Keratinocyte (primary cell): ENCODE measurements around the gene OSBPL8. TPM values are rescaled to one million over a fixed set of nuclear protein-coding genes. Genes with fewer than 3 reads are reported as not detected.

Source experiments
- DNase-seq: peaks from one replicate; pipeline ENCODE4 v3.0.0-alpha.2; 2011; ENCODE audit warnings: low read depth, missing footprints, low spot score
- FAIRE-seq: peaks from 2 replicates; lab custom pipeline; 2011; peaks lifted over from hg19 to GRCh38; lab: Jason Lieb, UNC
- H2AFZ ChIP-seq: 2 replicates; pipeline ENCODE4 v1.6.0; 2012; ENCODE audit warnings: low read length, control low read depth, inconsistent platforms; ENCODE audit not compliant: control insufficient read depth
- H3K27ac ChIP-seq: 2 replicates; pipeline ENCODE4 v1.5.1; 2011; ENCODE audit warnings: low read length; ENCODE audit not compliant: control insufficient read depth, insufficient read depth
- H3K27me3 ChIP-seq: 3 replicates; pipeline ENCODE4 v1.6.0; 2011; ENCODE audit warnings: low read length; ENCODE audit not compliant: control insufficient read depth, insufficient read depth; ENCODE audit errors: extremely low read depth
- H3K36me3 ChIP-seq, 2 experiments: 2 replicates in 1 of 2; 3 replicates in 1 of 2; pipeline ENCODE4 v1.5.1; 2011; ENCODE audit warnings: low read length in 2 of 2, mild to moderate bottlenecking in 1 of 2; ENCODE audit not compliant: control insufficient read depth in 2 of 2, insufficient read depth in 2 of 2; ENCODE audit errors: extremely low read depth in 1 of 2
- H3K4me1 ChIP-seq: 3 replicates; pipeline ENCODE4 v1.5.1; 2011; ENCODE audit warnings: low read length; ENCODE audit not compliant: control insufficient read depth, insufficient read depth; ENCODE audit errors: extremely low read depth
- H3K4me2 ChIP-seq: 3 replicates; pipeline ENCODE4 v1.6.0; 2011; ENCODE audit warnings: low read depth, low read length; ENCODE audit not compliant: control insufficient read depth, insufficient read depth; ENCODE audit errors: extremely low read depth
- H3K4me3 ChIP-seq, 3 experiments: fragments of 200-600 bp in 1 of 3; sonication (generic) in 1 of 3; 2 replicates in 2 of 3; 3 replicates in 1 of 3; pipeline ENCODE4 v1.5.1; 2011 to 2016; ENCODE audit warnings: low read length in 3 of 3, mild to moderate bottlenecking in 3 of 3, control low read depth in 2 of 3, inconsistent platforms in 1 of 3, low read depth in 1 of 3, mixed read lengths in 1 of 3, mixed run types in 1 of 3, moderate library complexity in 1 of 3; ENCODE audit not compliant: control insufficient read depth in 2 of 3, insufficient read depth in 2 of 3; ENCODE audit errors: extremely low read depth in 1 of 3
- H3K79me2 ChIP-seq: 2 replicates; pipeline ENCODE4 v1.6.0; 2012; ENCODE audit warnings: low read length; ENCODE audit not compliant: control insufficient read depth, insufficient read depth
- H3K9ac ChIP-seq: 3 replicates; pipeline ENCODE4 v1.6.0; 2011; ENCODE audit warnings: low read length; ENCODE audit not compliant: control insufficient read depth, insufficient read depth; ENCODE audit errors: extremely low read depth
- H3K9me1 ChIP-seq: 3 replicates; pipeline ENCODE4 v1.6.0; 2011; ENCODE audit warnings: low read length; ENCODE audit not compliant: control insufficient read depth, insufficient read depth; ENCODE audit errors: extremely low read depth
- H3K9me3 ChIP-seq: 2 replicates; pipeline ENCODE4 v1.5.1; 2012; ENCODE audit warnings: low read depth, low read length; ENCODE audit not compliant: control insufficient read depth
- H4K20me1 ChIP-seq: 3 replicates; pipeline ENCODE4 v1.6.0; 2011; ENCODE audit warnings: low read length; ENCODE audit not compliant: control insufficient read depth, insufficient read depth; ENCODE audit errors: extremely low read depth
- CTCF ChIP-seq, 3 experiments: IDR thresholded peaks in 1 of 3; conservative IDR thresholded peaks in 1 of 3; optimal IDR thresholded peaks in 1 of 3; 2 replicates in 2 of 3; 3 replicates in 1 of 3; pipeline versions ENCODE3 to v1.5.1; 2011; ENCODE audit warnings: low read length in 3 of 3, mild to moderate bottlenecking in 3 of 3, moderate library complexity in 2 of 3, control low read depth in 1 of 3, inconsistent platforms in 1 of 3; ENCODE audit not compliant: insufficient read depth in 2 of 3; ENCODE audit errors: extremely low read depth in 1 of 3
- EZH2 ChIP-seq: IDR thresholded peaks from one replicate; pipeline ENCODE4 v1.6.1; 2012; ENCODE audit warnings: inconsistent platforms, mild to moderate bottlenecking, low read length, moderate library complexity
- dilution Hi-C: fragments of 300-500 bp; cut with MboI; formaldehyde crosslinking; loops from one replicate; pipeline ENCODE4 v1.7.0; 2020; ENCODE audit warnings: low sequenced_read_pairs; ENCODE audit not compliant: extremely low pct_ligation_motif_present
- polyA plus RNA-seq, 5 experiments: library from polyadenylated mRNA; depleted of rRNA in 3 of 5; stranded (reverse) in 3 of 5; stranded (forward) in 1 of 5; unstranded in 1 of 5; fragments of >200 nt; gene quantifications; 1 replicate in 1 of 5; 2 replicates in 3 of 5; 3 replicates in 1 of 5; pipeline versions ENCODE4 v1.2.1 to v1.2.3, GENCODE V29; 2011 to 2012; ENCODE audit warnings: missing spikeins in 2 of 5, low read depth in 1 of 5, low replicate concordance in 1 of 5

The OSBPL8 gene
- polyA plus RNA-seq, 1 donor (not counting 4 experiments of a cell fraction or from before 2014, with no cell fraction given) = 33.7 TPM

GRCh38 chr12:76552343-76552938 is 7.1 kb downstream of the OSBPL8 start:
- Histone ChIP-seq H3K36me3 (no peaks in the 10 kb centered on the region), H3K27me3 (no peaks in the 10 kb centered on the region), H3K4me1 (peaks cover 2% of the 10 kb centered on the region), H3K9me1 (no peaks in the 10 kb centered on the region), H3K9me3 (no peaks in the 10 kb centered on the region), H2AFZ (no peak overlapping the region), H3K4me3 (no peak overlapping the region), H3K27ac (no peak overlapping the region), H4K20me1 (no peaks in the 10 kb centered on the region), H3K4me2 (no peak overlapping the region), H3K79me2 (peaks cover 64% of the 10 kb centered on the region), H3K9ac (no peak overlapping the region)
- no peak for DNase-seq
- no peak for FAIRE-seq
- dilution Hi-C loops = no loop called here
- TF ChIP-seq CTCF (optimal IDR thresholded peaks at IDR 0.05 in 1 of 3, IDR thresholded peaks at IDR 0.05 in 1 of 3, conservative IDR thresholded peaks at IDR 0.05 in 1 of 3; ENCODE audit: extremely low read depth in 1 of 3, insufficient read depth in 2 of 3, low read length in 3 of 3) (no peak), EZH2 (no peak)

- Histone ChIP-seq H3K4me2 (no peak overlapping the region), H3K4me1 (peaks cover 9% of the 10 kb centered on the region), H2AFZ (no peak overlapping the region), H4K20me1 (no peaks in the 10 kb centered on the region), H3K4me3 (no peak overlapping the region), H3K79me2 (peaks cover 61% of the 10 kb centered on the region), H3K9me3 (no peaks in the 10 kb centered on the region), H3K27me3 (no peaks in the 10 kb centered on the region), H3K27ac (no peak overlapping the region), H3K36me3 (no peaks in the 10 kb centered on the region), H3K9ac (no peak overlapping the region), H3K9me1 (no peaks in the 10 kb centered on the region)
- dilution Hi-C loops = no loop called here
- DNase-seq (no peak), FAIRE-seq (no peak)
- TF ChIP-seq EZH2 (no peak), CTCF (optimal IDR thresholded peaks at IDR 0.05 in 1 of 3, IDR thresholded peaks at IDR 0.05 in 1 of 3, conservative IDR thresholded peaks at IDR 0.05 in 1 of 3; ENCODE audit: extremely low read depth in 1 of 3, insufficient read depth in 2 of 3, low read length in 3 of 3) (no peak)
Observed at GRCh38 chr12:76551482-76551888, 8.1 kb downstream of the OSBPL8 start.
